GM23248 (cell line): ENCODE results near the gene EXD3. TPM values are rescaled to one million over a fixed set of nuclear protein-coding genes. Genes with fewer than 3 reads are reported as not detected.

Experiments used
- DNase-seq: peaks from one replicate; pipeline ENCODE4 v3.0.0-alpha.2; 2015
- H2AFZ ChIP-seq: fragments of 200-600 bp; sonication (generic); 2 replicates; pipeline ENCODE4 v1.6.1; 2016; ENCODE audit warnings: antibody characterized with exemption
- H3F3A ChIP-seq: fragments of 200-600 bp; sonication (generic); 2 replicates; pipeline ENCODE4 v1.6.1; 2016; ENCODE audit warnings: mild to moderate bottlenecking, antibody characterized with exemption, mixed run types; ENCODE audit not compliant: insufficient read depth
- H3K27ac ChIP-seq: fragments of 200-600 bp; sonication (generic); 2 replicates; pipeline ENCODE4 v1.5.1; 2016; ENCODE audit warnings: mild to moderate bottlenecking
- H3K27me3 ChIP-seq: fragments of 200-600 bp; sonication (generic); replicated peaks from 2 replicates; pipeline ENCODE4 v1.6.1; 2016; ENCODE audit warnings: mild to moderate bottlenecking; ENCODE audit not compliant: insufficient read depth
- H3K36me3 ChIP-seq: fragments of 200-600 bp; sonication (generic); 2 replicates; pipeline ENCODE4 v1.6.1; 2016; ENCODE audit warnings: low read depth, mild to moderate bottlenecking
- H3K4me1 ChIP-seq: fragments of 200-600 bp; sonication (generic); 2 replicates; pipeline ENCODE4 v1.6.1; 2016; ENCODE audit warnings: mild to moderate bottlenecking; ENCODE audit not compliant: insufficient read depth
- H3K4me2 ChIP-seq: fragments of 200-600 bp; sonication (generic); one replicate; pipeline ENCODE4 v1.6.1; 2016; ENCODE audit warnings: mild to moderate bottlenecking; ENCODE audit not compliant: unreplicated experiment
- H3K4me3 ChIP-seq: fragments of 200-600 bp; sonication (generic); 2 replicates; pipeline ENCODE4 v1.5.1; 2016; ENCODE audit warnings: mild to moderate bottlenecking
- H3K79me2 ChIP-seq: fragments of 200-600 bp; sonication (generic); 2 replicates; pipeline ENCODE4 v1.6.1; 2016; ENCODE audit warnings: mild to moderate bottlenecking; ENCODE audit not compliant: insufficient read depth
- H3K9ac ChIP-seq: fragments of 200-600 bp; sonication (generic); 2 replicates; pipeline ENCODE4 v1.6.1; 2016; ENCODE audit warnings: mild to moderate bottlenecking
- H3K9me2 ChIP-seq: fragments of 200-600 bp; sonication (generic); 2 replicates; pipeline ENCODE4 v1.6.1; 2016; ENCODE audit warnings: mixed run types, mild to moderate bottlenecking, moderate library complexity; ENCODE audit not compliant: insufficient read depth
- H3K9me3 ChIP-seq: fragments of 200-600 bp; sonication (generic); one replicate; pipeline ENCODE4 v1.6.1; 2017; ENCODE audit warnings: low read depth
- H4K20me1 ChIP-seq: fragments of 200-600 bp; sonication (generic); 2 replicates; pipeline ENCODE4 v1.6.0; 2016; ENCODE audit not compliant: insufficient read depth
- EZH2 ChIP-seq: fragments of 200-600 bp; sonication (generic); IDR thresholded peaks from 2 replicates; pipeline ENCODE4 v1.6.1; 2018; ENCODE audit warnings: antibody characterized with exemption, mild to moderate bottlenecking; ENCODE audit not compliant: insufficient read depth, poor library complexity, severe bottlenecking
- EZH2phosphoT487 ChIP-seq: fragments of 200-600 bp; sonication (generic); IDR thresholded peaks from 2 replicates; pipeline ENCODE4 v1.6.1; 2018; ENCODE audit warnings: antibody characterized with exemption, moderate library complexity, mild to moderate bottlenecking, low read depth; ENCODE audit not compliant: insufficient read depth
- WGBS, 2 experiments: methylation state at CpG; one replicate each; pipeline ENCODE4 v1.1.6; 2015 to 2017; ENCODE audit warnings: low lambda C conversion rate in 2 of 2, low coverage in 1 of 2; ENCODE audit errors: missing lambda C conversion rate in 2 of 2; 5-methylcytosine and 5-hydroxymethylcytosine counted together
- in situ Hi-C: fragments of 300-500 bp; cut with MboI; formaldehyde crosslinking; loops from 2 replicates; pipeline ENCODE4 v1.15.0; 2020
- polyA plus RNA-seq: library from polyadenylated mRNA; unstranded; fragments of >200 nt; fragmentation: Nextera tagmentation; extraction: Ambion mirVana; gene quantifications from 2 replicates; pipeline ENCODE4 v1.2.1, GENCODE V29; 2016
- total RNA-seq: library from RNA; depleted of rRNA; stranded (reverse); fragments of >200 nt; shearing (Covaris generic); gene quantifications from 2 replicates; pipeline ENCODE4 v1.2.3, GENCODE V29; 2014

The EXD3 gene
- total and polyA plus RNA-seq, 2 experiments from 2014 or later: 10.1 to 11.6 TPM

GRCh38 chr9:137273095-137273490 lies 149.9 kb downstream of the EXD3 start:
- Histone ChIP-seq H3K4me3 (no peak overlapping the region), H3K36me3 (no peaks in the 10 kb centered on the region; the same call in 1 of the 2 replicates), H3K4me2 (no peak overlapping the region), H3K9me3 (no peaks in the 10 kb centered on the region), H4K20me1 (no peaks in the 10 kb centered on the region), H3K4me1 (peaks cover 8% of the 10 kb centered on the region), H3K79me2 (no peaks in the 10 kb centered on the region), H3K9ac (no peak overlapping the region), H3K9me2 (no peaks in the 10 kb centered on the region), H3F3A (no peaks in the 10 kb centered on the region), H3K27ac (no peak overlapping the region), H2AFZ (no peak overlapping the region), H3K27me3 (no peaks in the 10 kb centered on the region)
- WGBS, 2 experiments: 78 to 86% methylated on average over 13 of the region's 13 CpGs
- in situ Hi-C loops: no loop called here
- DNase-seq: no peak
- TF ChIP-seq EZH2: no peak
- no peak for TF ChIP-seq EZH2phosphoT487

- WGBS, 2 experiments: 90 to 91% methylated on average over 21 to 36 of the region's 39 CpGs
- in situ Hi-C loops: no loop called here
- no peaks in the 10 kb centered on the region; the same call in 1 of the 2 replicates for H3K36me3 ChIP-seq
These were observed 150.5 kb downstream of the EXD3 start for GRCh38 chr9:137272241-137273094.

GRCh38 chr9:137271696-137272076 lies 151.3 kb downstream of the EXD3 start:
- Histone ChIP-seq H3K4me3 (no peak overlapping the region), H3K9me3 (no peaks in the 10 kb centered on the region), H3K9me2 (no peaks in the 10 kb centered on the region), H3K9ac (no peak overlapping the region), H4K20me1 (no peaks in the 10 kb centered on the region), H3K27me3 (no peaks in the 10 kb centered on the region), H3F3A (no peaks in the 10 kb centered on the region), H3K4me1 (peaks cover under 1% of the 10 kb centered on the region; the same call in 1 of the 2 replicates), H3K36me3 (no peaks in the 10 kb centered on the region; the same call in 1 of the 2 replicates), H3K79me2 (no peaks in the 10 kb centered on the region), H3K27ac (no peak overlapping the region), H3K4me2 (no peak overlapping the region), H2AFZ (no peak overlapping the region)
- WGBS, 2 experiments: 30 to 40% methylated on average over 2 to 3 of the region's 3 CpGs
- in situ Hi-C loops: no loop called here
- TF ChIP-seq EZH2: no peak
- TF ChIP-seq EZH2phosphoT487: no peak
- DNase-seq: no peak

More at GRCh38 chr9:137272241-137273094, 150.5 kb downstream of the EXD3 start:
- peaks cover 8% of the 10 kb centered on the region for H3K4me1 ChIP-seq
- H3K9me2 ChIP-seq: no peaks in the 10 kb centered on the region
- no peaks in the 10 kb centered on the region for H3K27me3 ChIP-seq
- no peak overlapping the region for H3K4me3 ChIP-seq
- H2AFZ ChIP-seq: no peak overlapping the region
- H3K27ac ChIP-seq: no peak overlapping the region
- TF ChIP-seq EZH2 (no peak), EZH2phosphoT487 (no peak)
- H3F3A ChIP-seq: no peaks in the 10 kb centered on the region
- no peaks in the 10 kb centered on the region for H4K20me1 ChIP-seq
- no peak overlapping the region for H3K4me2 ChIP-seq
- no peak overlapping the region for H3K9ac ChIP-seq
- no peaks in the 10 kb centered on the region for H3K79me2 ChIP-seq
- no peaks in the 10 kb centered on the region for H3K9me3 ChIP-seq
- no peak for DNase-seq

- in situ Hi-C loops: no loop called here
- DNase-seq: no peak
These were observed 151.8 kb downstream of the EXD3 start for GRCh38 chr9:137270929-137271695.

More at GRCh38 chr9:137270929-137271695, 151.8 kb downstream of the EXD3 start:
- TF ChIP-seq EZH2phosphoT487: no peak
- TF ChIP-seq EZH2: no peak
- H3K9ac ChIP-seq: no peak overlapping the region
- H3K4me2 ChIP-seq: no peak overlapping the region
- no peaks in the 10 kb centered on the region for H3K4me1 ChIP-seq
- H3K79me2 ChIP-seq: no peaks in the 10 kb centered on the region
- no peaks in the 10 kb centered on the region for H3F3A ChIP-seq
- no peaks in the 10 kb centered on the region; the same call in 1 of the 2 replicates for H3K36me3 ChIP-seq
- no peak overlapping the region for H3K4me3 ChIP-seq
- H3K27ac ChIP-seq: no peak overlapping the region
- H3K9me3 ChIP-seq: no peaks in the 10 kb centered on the region
- H3K27me3 ChIP-seq: no peaks in the 10 kb centered on the region
- H3K9me2 ChIP-seq: no peaks in the 10 kb centered on the region
- no peaks in the 10 kb centered on the region for H4K20me1 ChIP-seq
- WGBS, 2 experiments: 86 to 90% methylated on average over 29 to 32 of the region's 32 CpGs
- H2AFZ ChIP-seq: no peak overlapping the region
